HS-5 (cell line): ENCODE measurements around the gene H6PD.

Source experiments
- DNase-seq: peaks from one replicate; pipeline ENCODE4 v3.0.0-alpha.2; 2012; ENCODE audit warnings: low read depth

H6PD gene

DNA sequence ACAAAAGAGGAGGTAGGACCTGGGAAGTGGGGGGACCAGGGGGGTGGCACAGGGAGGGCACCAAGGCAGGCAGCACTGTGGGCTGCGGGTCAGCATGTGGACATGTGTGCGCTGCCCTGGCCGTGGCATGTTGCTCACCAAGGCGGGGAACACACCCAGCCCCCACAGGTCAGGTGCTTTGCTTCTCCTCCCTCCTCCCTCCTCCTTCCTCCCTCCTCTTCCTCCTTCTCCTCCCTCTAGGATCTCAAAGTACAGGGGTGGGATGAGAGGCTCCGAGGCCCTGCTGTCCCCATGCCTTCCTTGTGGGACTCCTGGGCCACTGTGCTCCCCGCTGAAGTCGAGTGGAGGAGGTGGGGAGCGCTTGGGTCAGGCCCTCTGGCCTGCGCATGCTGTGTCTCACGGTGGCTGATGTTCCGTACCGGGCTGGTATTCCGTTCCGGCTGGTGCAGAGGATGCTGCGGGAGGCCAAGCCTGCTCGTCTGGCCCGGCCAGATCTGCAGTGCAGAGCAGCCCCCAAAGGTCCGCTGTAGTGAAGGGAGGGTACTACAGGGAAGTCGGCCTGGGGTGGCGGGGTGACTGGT lies 84.7 kb downstream of the H6PD start:
- DNase-seq = no peak

DNA sequence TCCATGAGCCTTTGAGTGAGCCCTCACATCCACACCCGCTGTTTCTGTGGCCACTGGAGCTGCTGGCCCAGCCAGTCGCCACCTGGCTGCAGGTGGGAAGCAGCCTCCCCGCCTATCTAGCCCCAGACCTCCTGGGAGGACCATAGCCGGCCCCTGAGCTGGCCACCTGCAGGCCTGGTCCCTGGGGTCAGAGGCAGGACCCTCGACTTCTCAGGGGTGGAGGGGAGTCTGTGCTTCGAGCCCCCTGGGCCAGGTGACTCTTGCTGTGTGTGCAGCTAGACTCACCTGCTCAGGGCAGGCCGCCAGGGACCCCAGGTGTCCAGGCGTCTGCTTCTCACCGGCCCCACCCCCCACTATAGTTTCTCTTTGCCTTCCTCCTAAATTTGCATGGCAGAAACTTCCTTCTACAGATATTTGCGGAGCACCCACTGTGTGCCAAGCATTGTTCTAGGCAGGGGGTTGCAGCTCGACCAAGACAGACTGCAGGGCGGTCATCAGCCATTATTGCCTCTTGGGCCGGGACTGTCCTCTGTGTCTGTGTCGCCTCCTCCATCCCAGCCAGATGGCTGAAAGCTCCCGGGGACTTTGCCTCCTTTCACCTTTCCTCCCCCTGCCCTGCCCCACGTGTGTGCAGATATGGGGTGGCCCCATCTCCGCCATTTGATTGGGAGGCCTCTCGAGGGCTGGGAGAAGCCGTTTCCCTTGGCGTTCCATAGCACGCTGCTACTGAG lies 85.4 kb downstream of the H6PD start:
- no peak for DNase-seq
